ENCODE results near the gene ZW10. TPM values are rescaled to one million over a fixed set of nuclear protein-coding genes. Genes with fewer than 3 reads are reported as not detected.
"Not testable (repeated sequence)": the region's sequence is repeated elsewhere in the genome, so short reads cannot be mapped to it uniquely, and the experiment has no call there.

The ZW10 gene
- total and polyA plus RNA-seq, 4 experiments from 2014 or later: 8.7 to 14.0 (median 10.5) TPM

GRCh38 chr11:113764527-113765219 lies 8.8 kb downstream of the ZW10 start:
- ChIA-PET POLR2A (ENCODE audit: partially characterized antibody) (interaction anchor here (0.6 kb wide), 1 partner anchor 654 kb away, joined by 4 read pairs; no protein-coding TSS in a partner anchor), CTCF (ENCODE audit: partially characterized antibody) (interaction anchor here (0.9 kb wide), 1 partner anchor 220 kb away, joined by 3 read pairs; no protein-coding TSS in a partner anchor)
- Histone ChIP-seq H3K9me3 (ENCODE audit: control insufficient read depth in 1 of 2, low read length in 2 of 2) (no peaks in the 10 kb centered on the region), H3K27me3 (ENCODE audit: insufficient read depth, low read length) (no peaks in the 10 kb centered on the region), H3K4me3 (ENCODE audit: low read length in 2 of 2) (no peak overlapping the region), H3K27ac (ENCODE audit: low read depth, low read length) (no peak overlapping the region), H3K4me1 (ENCODE audit: insufficient read depth, low read length) (no peaks in the 10 kb centered on the region), H3K36me3 (ENCODE audit: insufficient read depth, low read length) (peaks cover 4% of the 10 kb centered on the region)
- DNase-seq: no peak
- intact Hi-C loops (cut with micrococcal nuclease): no loop called here
- Mint-ChIP-seq H3K4me1 (peaks cover 19 to 28% (median 25%) of the 10 kb centered on the region in 4 donors), H3K9me3 (peaks cover 0 to 1% (median 0%) of the 10 kb centered on the region in 8 donors), H3K36me3 (peaks cover 45 to 59% of the 10 kb centered on the region in 2 donors), H3K27ac (peak overlapping the region in 1 of 7 donors; percentile 48), H3K27me3 (no peaks in the 10 kb centered on the region), H3K4me3 (no peak overlapping the region)

GRCh38 chr11:113763040-113763439 lies 10.5 kb downstream of the ZW10 start:
- CTCF ChIA-PET (ENCODE audit: partially characterized antibody); H3K9me3 Mint-ChIP-seq; H3K4me1 ChIP-seq (ENCODE audit: insufficient read depth, low read length); DNase-seq; H3K27me3 Mint-ChIP-seq; POLR2A ChIA-PET (ENCODE audit: partially characterized antibody); H3K9me3 ChIP-seq (ENCODE audit: control insufficient read depth in 1 of 2, low read length in 2 of 2); H3K4me3 Mint-ChIP-seq; H3K27me3 ChIP-seq (ENCODE audit: insufficient read depth, low read length); H3K27ac ChIP-seq (ENCODE audit: low read depth, low read length); H3K27ac Mint-ChIP-seq; intact Hi-C loops (cut with micrococcal nuclease); H3K4me3 ChIP-seq (ENCODE audit: low read length in 2 of 2): not testable (repeated sequence)
- H3K36me3 Mint-ChIP-seq: peaks cover 50 to 68% of the 10 kb centered on the region in 2 donors
- peaks cover 19% of the 10 kb centered on the region for H3K36me3 ChIP-seq (ENCODE audit: insufficient read depth, low read length)
- H3K4me1 Mint-ChIP-seq: peaks cover 17 to 28% (median 21%) of the 10 kb centered on the region in 4 donors

GRCh38 chr11:113760241-113760640 lies 13.3 kb downstream of the ZW10 start:
- no peak overlapping the region for H3K27ac Mint-ChIP-seq
- no peaks in the 10 kb centered on the region for H3K9me3 Mint-ChIP-seq
- H3K4me1 ChIP-seq (ENCODE audit: insufficient read depth, low read length): no peaks in the 10 kb centered on the region
- no peak overlapping the region for H3K27ac ChIP-seq (ENCODE audit: low read depth, low read length)
- peaks cover 40 to 69% of the 10 kb centered on the region in 2 donors for H3K36me3 Mint-ChIP-seq
- ChIA-PET CTCF (ENCODE audit: partially characterized antibody) (interaction anchor here (1.6 kb wide), 1 partner anchor 36 kb away, joined by 4 read pairs; no protein-coding TSS in a partner anchor), POLR2A (ENCODE audit: partially characterized antibody) (no interaction called here)
- intact Hi-C loops (cut with micrococcal nuclease): no loop called here
- H3K4me3 Mint-ChIP-seq: no peak overlapping the region
- H3K4me1 Mint-ChIP-seq: peaks cover 7 to 18% (median 11%) of the 10 kb centered on the region in 4 donors
- H3K27me3 Mint-ChIP-seq: no peaks in the 10 kb centered on the region
- no peaks in the 10 kb centered on the region for H3K9me3 ChIP-seq (ENCODE audit: control insufficient read depth in 1 of 2, low read length in 2 of 2)
- peaks cover 23% of the 10 kb centered on the region for H3K36me3 ChIP-seq (ENCODE audit: insufficient read depth, low read length)
- DNase-seq: no peak
- H3K4me3 ChIP-seq (ENCODE audit: low read length in 2 of 2): no peak overlapping the region
- H3K27me3 ChIP-seq (ENCODE audit: insufficient read depth, low read length): no peaks in the 10 kb centered on the region

GRCh38 chr11:113752932-113753331 lies 20.6 kb downstream of the ZW10 start:
- H3K4me3 Mint-ChIP-seq: no peak overlapping the region

GRCh38 chr11:113736323-113736722 lies 37.2 kb downstream of the ZW10 start:
- Histone ChIP-seq H3K4me1 (ENCODE audit: insufficient read depth, low read length) (no peaks in the 10 kb centered on the region), H3K4me3 (ENCODE audit: low read length in 2 of 2) (no peak overlapping the region), H3K27me3 (ENCODE audit: insufficient read depth, low read length) (no peaks in the 10 kb centered on the region), H3K27ac (ENCODE audit: low read depth, low read length) (no peak overlapping the region), H3K36me3 (ENCODE audit: insufficient read depth, low read length) (peaks cover 42% of the 10 kb centered on the region), H3K9me3 (ENCODE audit: control insufficient read depth in 1 of 2, low read length in 2 of 2) (no peaks in the 10 kb centered on the region)
- intact Hi-C loops (cut with micrococcal nuclease): no loop called here
- Mint-ChIP-seq H3K9me3 (no peaks in the 10 kb centered on the region), H3K4me1 (no peaks in the 10 kb centered on the region), H3K4me3 (no peak overlapping the region), H3K27ac (no peak overlapping the region), H3K36me3 (peaks cover 68 to 70% of the 10 kb centered on the region in 2 donors), H3K27me3 (no peaks in the 10 kb centered on the region)
- ChIA-PET CTCF (ENCODE audit: partially characterized antibody) (no interaction called here), POLR2A (ENCODE audit: partially characterized antibody) (no interaction called here)
- DNase-seq: no peak

More at GRCh38 chr11:113752932-113753331, 20.6 kb downstream of the ZW10 start:
- Mint-ChIP-seq H3K4me1 (no peaks in the 10 kb centered on the region), H3K27ac (no peak overlapping the region), H3K36me3 (peaks cover 20 to 52% of the 10 kb centered on the region in 2 donors), H3K27me3 (no peaks in the 10 kb centered on the region), H3K9me3 (no peaks in the 10 kb centered on the region)
- no peak for DNase-seq
- Histone ChIP-seq H3K4me3 (ENCODE audit: low read length in 2 of 2) (no peak overlapping the region), H3K27ac (ENCODE audit: low read depth, low read length) (no peak overlapping the region), H3K4me1 (ENCODE audit: insufficient read depth, low read length) (no peaks in the 10 kb centered on the region), H3K27me3 (ENCODE audit: insufficient read depth, low read length) (no peaks in the 10 kb centered on the region), H3K36me3 (ENCODE audit: insufficient read depth, low read length) (peaks cover 6% of the 10 kb centered on the region), H3K9me3 (ENCODE audit: control insufficient read depth in 1 of 2, low read length in 2 of 2) (no peaks in the 10 kb centered on the region)
- intact Hi-C loops (cut with micrococcal nuclease): no loop called here
- POLR2A ChIA-PET (ENCODE audit: partially characterized antibody): no interaction called here
- CTCF ChIA-PET (ENCODE audit: partially characterized antibody): interaction anchor here (2.5 kb wide), 1 partner anchor 10 kb away, joined by 6 read pairs; no protein-coding TSS in a partner anchor

GRCh38 chr11:113732092-113732491 lies 41.4 kb downstream of the ZW10 start:
- Histone ChIP-seq H3K9me3 (ENCODE audit: control insufficient read depth in 1 of 2, low read length in 2 of 2) (no peaks in the 10 kb centered on the region), H3K4me1 (ENCODE audit: insufficient read depth, low read length) (no peaks in the 10 kb centered on the region), H3K36me3 (ENCODE audit: insufficient read depth, low read length) (peaks cover 16% of the 10 kb centered on the region), H3K4me3 (ENCODE audit: low read length in 2 of 2) (no peak overlapping the region), H3K27me3 (ENCODE audit: insufficient read depth, low read length) (no peaks in the 10 kb centered on the region), H3K27ac (ENCODE audit: low read depth, low read length) (no peak overlapping the region)
- ChIA-PET POLR2A (ENCODE audit: partially characterized antibody) (no interaction called here), CTCF (ENCODE audit: partially characterized antibody) (interaction anchor here (0.6 kb wide), 1 partner anchor 1628 kb away, joined by 4 read pairs; no protein-coding TSS in a partner anchor)
- Mint-ChIP-seq H3K4me3 (no peak overlapping the region), H3K4me1 (no peaks in the 10 kb centered on the region), H3K27me3 (no peaks in the 10 kb centered on the region), H3K9me3 (peaks cover 0 to 1% (median 0%) of the 10 kb centered on the region in 8 donors), H3K27ac (peak overlapping the region in 1 of 7 donors; percentile 8), H3K36me3 (peaks cover 42 to 43% of the 10 kb centered on the region in 2 donors)
- DNase-seq: no peak
- intact Hi-C loops (cut with micrococcal nuclease): no loop called here

- Histone ChIP-seq H3K36me3 (ENCODE audit: insufficient read depth, low read length) (peaks cover 14% of the 10 kb centered on the region), H3K27me3 (ENCODE audit: insufficient read depth, low read length) (no peaks in the 10 kb centered on the region), H3K27ac (ENCODE audit: low read depth, low read length) (no peak overlapping the region), H3K4me1 (ENCODE audit: insufficient read depth, low read length) (no peaks in the 10 kb centered on the region), H3K4me3 (ENCODE audit: low read length in 2 of 2) (no peak overlapping the region), H3K9me3 (ENCODE audit: control insufficient read depth in 1 of 2, low read length in 2 of 2) (no peaks in the 10 kb centered on the region)
- DNase-seq: no peak
- Mint-ChIP-seq H3K36me3 (peaks cover 33 to 34% of the 10 kb centered on the region in 2 donors), H3K27me3 (no peaks in the 10 kb centered on the region), H3K4me1 (no peaks in the 10 kb centered on the region), H3K9me3 (peaks cover 0 to 1% (median 0%) of the 10 kb centered on the region in 8 donors), H3K4me3 (no peak overlapping the region), H3K27ac (no peak overlapping the region)
- intact Hi-C loops (cut with micrococcal nuclease): loop anchor here (2.0 kb wide), 1 partner anchor 426 kb away; no protein-coding TSS in a partner anchor
- CTCF ChIA-PET (ENCODE audit: partially characterized antibody): interaction anchor here (1.5 kb wide), 1 partner anchor 425 kb away, joined by 4 read pairs; no protein-coding TSS in a partner anchor
- POLR2A ChIA-PET (ENCODE audit: partially characterized antibody): no interaction called here
Measured at GRCh38 chr11:113730887-113731726, 42.4 kb downstream of the ZW10 start.
